IMR-90 (cell line): ENCODE measurements around the gene SEPTIN5. TPM values are rescaled to one million over a fixed set of nuclear protein-coding genes. Genes with fewer than 3 reads are reported as not detected.

ENCODE experiments used
- ATAC-seq: fragments of 200-7000 bp; cut with Tn5 transposase; 2 replicates; pipeline ENCODE4 v1.9.1; 2020; ENCODE audit warnings: low read depth, mild to moderate bottlenecking, moderate library complexity
- BruUV-seq: library from RNA; stranded (reverse); fragments of 400-500 nt; replicated peaks from 2 replicates; lab custom pipeline; 2021; lab: Mats Ljungman, UMichigan
- CTCF ChIA-PET: fragments of 300-600 bp; formaldehyde crosslinking; extraction: SDS; loops from one replicate; lab custom pipeline; 2021; ENCODE audit warnings: antibody characterized with exemption; lab: Yijun Ruan, JAX
- POLR2A ChIA-PET: fragments of 300-600 bp; sonication (Branson Sonifier 250); formaldehyde crosslinking; loops from one replicate; lab custom pipeline; 2022; ENCODE audit warnings: antibody characterized with exemption; ENCODE audit not compliant: unreplicated experiment; lab: Charles Lee
- DNase-seq: peaks from one replicate; pipeline ENCODE4 v3.0.0; 2013
- H2AFZ ChIP-seq: replicated peaks from 2 replicates; pipeline ENCODE3; 2013; ENCODE audit warnings: low read length, mild to moderate bottlenecking; ENCODE audit not compliant: poor library complexity
- H2AK5ac ChIP-seq: 2 replicates; pipeline ENCODE4 v1.6.1; 2013; ENCODE audit warnings: low read depth, low read length, inconsistent platforms
- H2AK9ac ChIP-seq: replicated peaks from 2 replicates; pipeline ENCODE3; 2013; ENCODE audit warnings: mild to moderate bottlenecking, low read depth, low read length, moderate library complexity; ENCODE audit not compliant: poor library complexity
- H2BK120ac ChIP-seq: 2 replicates; pipeline ENCODE4 v1.6.1; 2013; ENCODE audit warnings: low read depth, low read length, inconsistent platforms
- H2BK15ac ChIP-seq: 3 replicates; pipeline ENCODE4 v1.6.1; 2013; ENCODE audit warnings: low read depth, low read length, inconsistent platforms
- H2BK20ac ChIP-seq: 2 replicates; pipeline ENCODE4 v1.6.1; 2013; ENCODE audit warnings: low read depth, mild to moderate bottlenecking, inconsistent platforms, low read length, moderate library complexity
- H2BK5ac ChIP-seq: 2 replicates; pipeline ENCODE4 v1.6.1; 2013; ENCODE audit warnings: mild to moderate bottlenecking, low read depth, low read length, inconsistent platforms; ENCODE audit not compliant: poor library complexity, severe bottlenecking
- H3K14ac ChIP-seq: replicated peaks from 2 replicates; pipeline ENCODE4 v1.6.1; 2013; ENCODE audit warnings: low read depth, low read length, inconsistent platforms
- H3K18ac ChIP-seq: 2 replicates; pipeline ENCODE4 v1.6.1; 2013; ENCODE audit warnings: low read depth, low read length, control low read depth
- H3K23ac ChIP-seq: 2 replicates; pipeline ENCODE4 v1.6.1; 2013; ENCODE audit warnings: low read depth, low read length, inconsistent platforms
- H3K27ac ChIP-seq: 2 replicates; pipeline ENCODE4 v1.5.1; 2013; ENCODE audit warnings: mild to moderate bottlenecking, control low read depth, low read length; ENCODE audit not compliant: insufficient read depth
- H3K27me3 ChIP-seq: 2 replicates; pipeline ENCODE4 v1.6.1; 2013; ENCODE audit warnings: low read length; ENCODE audit not compliant: control insufficient read depth, insufficient read depth
- H3K36me3 ChIP-seq: 2 replicates; pipeline ENCODE4 v1.6.1; 2013; ENCODE audit warnings: low read length, mixed read lengths; ENCODE audit not compliant: control insufficient read depth, insufficient read depth
- H3K4ac ChIP-seq: 2 replicates; pipeline ENCODE4 v1.6.1; 2013; ENCODE audit warnings: low read depth, low read length, inconsistent platforms
- H3K4me1 ChIP-seq: 2 replicates; pipeline ENCODE4 v1.6.1; 2013; ENCODE audit warnings: low read length, mixed read lengths; ENCODE audit not compliant: control insufficient read depth, insufficient read depth
- H3K4me2 ChIP-seq: 2 replicates; pipeline ENCODE4 v1.6.1; 2013; ENCODE audit warnings: low read depth, mild to moderate bottlenecking, control low read depth, low read length, moderate library complexity
- H3K4me3 ChIP-seq: 2 replicates; pipeline ENCODE4 v1.5.1; 2013; ENCODE audit warnings: low read depth, mild to moderate bottlenecking, control low read depth, low read length, moderate library complexity; ENCODE audit not compliant: insufficient read depth
- H3K56ac ChIP-seq: 2 replicates; pipeline ENCODE4 v1.6.1; 2013; ENCODE audit warnings: low read length, inconsistent platforms; ENCODE audit not compliant: insufficient read depth; ENCODE audit errors: extremely low read depth
- H3K79me1 ChIP-seq, 2 experiments: 2 replicates each; pipeline ENCODE4 v1.6.1; 2013; ENCODE audit warnings: low read length in 2 of 2, inconsistent platforms in 1 of 2, low read depth in 1 of 2
- H3K9ac ChIP-seq: 2 replicates; pipeline ENCODE4 v1.6.1; 2013; ENCODE audit warnings: low read depth, low read length, control low read depth
- H3K9me1 ChIP-seq: 2 replicates; pipeline ENCODE4 v1.6.1; 2013; ENCODE audit warnings: low read length, inconsistent platforms; ENCODE audit not compliant: insufficient read depth
- H3K9me3 ChIP-seq: 2 replicates; pipeline ENCODE4 v1.6.1; 2013; ENCODE audit warnings: low read length; ENCODE audit not compliant: control insufficient read depth, insufficient read depth
- H4K20me1 ChIP-seq: 2 replicates; pipeline ENCODE4 v1.6.1; 2013; ENCODE audit warnings: low read length, inconsistent platforms; ENCODE audit not compliant: insufficient read depth
- H4K5ac ChIP-seq: 2 replicates; pipeline ENCODE4 v1.6.1; 2013; ENCODE audit warnings: mild to moderate bottlenecking, low read depth, low read length, control low read depth
- H4K8ac ChIP-seq, 2 experiments: 2 replicates each; pipeline ENCODE4 v1.6.1; 2013; ENCODE audit warnings: low read depth in 2 of 2, low read length in 2 of 2, control low read depth in 1 of 2, inconsistent platforms in 1 of 2
- H4K91ac ChIP-seq: 2 replicates; pipeline ENCODE4 v1.6.1; 2013; ENCODE audit warnings: low read depth, low read length, inconsistent platforms; ENCODE audit not compliant: insufficient read depth
- RAD21 ChIP-seq: IDR thresholded peaks from 2 replicates; pipeline ENCODE4 v1.6.1; 2012; ENCODE audit warnings: low read length, improper control_type of control experiment
- RFX5 ChIP-seq: IDR thresholded peaks from 2 replicates; pipeline ENCODE4 v1.8.0; 2012; ENCODE audit warnings: low read depth, mild to moderate bottlenecking, low read length, moderate library complexity
- SMC3 ChIP-seq: fragments of 150-350 bp; IDR thresholded peaks from 2 replicates; pipeline ENCODE4 v1.6.1; 2016; ENCODE audit warnings: low read depth, mild to moderate bottlenecking, antibody characterized with exemption, low read length, moderate library complexity
- WGBS, 2 experiments: methylation state at CpG; one replicate each; pipeline versions ENCODE4 v1.1.5 to v1.1.7; 2013; ENCODE audit warnings: missing lambda C conversion rate in 2 of 2; ENCODE audit not compliant: insufficient read length in 1 of 2; ENCODE audit errors: extremely low coverage in 2 of 2; 5-methylcytosine and 5-hydroxymethylcytosine counted together
- dilution Hi-C: fragments of 300-500 bp; cut with HindIII; formaldehyde crosslinking; loops from one replicate; pipeline ENCODE4 v1.14.3; 2018; ENCODE audit warnings: low sequenced_read_pairs; ENCODE audit not compliant: unreplicated experiment
- in situ Hi-C: fragments of 300-500 bp; cut with MboI; formaldehyde crosslinking; loops from 3 replicates; pipeline ENCODE4 v1.14.3; 2019; ENCODE audit warnings: low sequenced_read_pairs, inconsistent platforms, mixed read lengths
- intact Hi-C: fragments of 100-400 bp; cut with micrococcal nuclease; formaldehyde crosslinking; loops from 2 replicates; pipeline ENCODE4 v1.10.0; 2022
- polyA plus RNA-seq, 3 experiments: library from polyadenylated mRNA; depleted of rRNA; stranded (reverse); fragments of >200 nt; gene quantifications; 2 replicates each; pipeline ENCODE4 v1.2.3, GENCODE V29; 2012; ENCODE audit warnings: low replicate concordance in 1 of 3
- total RNA-seq: library from RNA; depleted of rRNA; stranded (reverse); fragments of >200 nt; gene quantifications from 2 replicates; pipeline ENCODE4 v1.2.3, GENCODE V29; 2012
- TF ChIP-seq, protein P1 (sequence below): conservative IDR thresholded peaks from 2 replicates; pipeline ENCODE4 v1.5.1; 2012; ENCODE audit warnings: mild to moderate bottlenecking, low read depth, low read length, improper control_type of control experiment

Gene SEPTIN5
- total and polyA plus RNA-seq, 2 of the 4 experiments (the other 2 are of a cell fraction): 16.8 to 20.7 TPM

DNA sequence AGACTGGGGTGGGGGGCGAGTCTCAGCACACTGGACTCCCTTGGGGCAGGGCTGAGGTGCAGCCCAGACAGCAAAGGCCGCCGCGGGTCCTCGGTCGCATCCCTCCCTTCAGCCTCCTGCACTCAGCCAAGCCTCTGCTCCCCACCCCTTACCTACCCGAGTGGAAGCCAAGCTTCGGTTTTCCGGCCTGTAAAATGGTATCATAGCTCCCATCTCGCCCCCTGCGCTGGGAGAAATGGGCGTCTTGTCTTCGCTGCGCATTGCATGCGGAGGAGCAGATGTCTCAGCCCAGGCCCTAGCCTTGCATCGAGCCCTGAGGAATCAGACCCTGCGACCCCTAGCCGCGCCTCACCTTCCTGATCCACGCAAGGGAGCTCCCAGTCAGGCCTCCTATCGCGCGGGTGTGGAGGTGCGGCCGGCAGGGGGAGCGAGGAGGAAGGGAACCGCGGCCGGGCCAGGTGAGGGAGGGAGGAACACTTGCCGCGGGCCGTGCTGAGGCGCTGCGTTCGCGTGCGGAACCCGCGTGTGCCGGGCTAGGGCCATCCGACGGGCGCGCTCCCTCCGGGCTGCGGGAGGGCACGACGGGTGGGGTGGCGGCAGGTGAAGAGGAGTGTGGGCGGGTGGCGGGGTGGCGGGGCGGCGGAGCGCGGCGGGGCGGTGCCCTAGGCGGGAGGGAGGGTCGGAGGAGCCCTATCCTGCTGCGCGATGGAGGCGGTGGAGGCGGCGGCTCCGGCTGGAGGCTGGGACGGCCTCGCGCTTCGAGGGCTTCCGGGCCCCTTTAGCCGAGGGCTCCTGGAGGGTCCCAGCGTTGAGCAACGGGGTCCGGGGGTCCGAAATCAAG, 42.2 kb downstream of the SEPTIN5 start:
- Histone ChIP-seq H3K4ac (no peak overlapping the region), H3K27me3 (peaks cover 89% of the 10 kb centered on the region), H3K79me1 (no peaks in the 10 kb centered on the region), H4K91ac (no peak overlapping the region), H2BK5ac (no peak overlapping the region), H3K4me1 (peaks cover 6% of the 10 kb centered on the region; the same call in 1 of the 2 replicates), H3K23ac (no peak overlapping the region), H4K20me1 (peaks cover 6% of the 10 kb centered on the region; the same call in 1 of the 2 replicates), H4K5ac (no peak overlapping the region), H3K27ac (no peak overlapping the region), H3K9ac (no peak overlapping the region), H2AK9ac (peak overlapping the region; percentile 24), H3K4me2 (no peak overlapping the region), H3K9me1 (peaks cover 5% of the 10 kb centered on the region), H4K8ac (no peak overlapping the region), H2BK120ac (no peak overlapping the region), H3K14ac (no peak overlapping the region), H3K18ac (no peak overlapping the region), H3K9me3 (no peaks in the 10 kb centered on the region), H3K56ac (no peak overlapping the region), H3K4me3 (no peak overlapping the region), H2AFZ (peak overlapping the region; percentile 49), H2BK15ac (no peak overlapping the region), H3K36me3 (no peaks in the 10 kb centered on the region), H2BK20ac (no peak overlapping the region), H2AK5ac (no peak overlapping the region)
- BruUV-seq: no TSS peak
- ATAC-seq (no peak), DNase-seq (no peak)
- intact Hi-C loops: no loop called here
- in situ Hi-C loops: no loop called here
- 11% methylated on average over 28 of the region's 76 CpGs; no CpG with 5 or more reads in 1 of the 2 experiments for WGBS, 2 experiments
- dilution Hi-C loops: no loop called here
- TF ChIP-seq RAD21 (peak; percentile 37; the same call in 1 of the 2 replicates), RFX5 (no peak), SMC3 (0 out of 2 replicates have a peak, but pooled peaks have one; percentile 2)
- TF ChIP-seq, protein P1, sequence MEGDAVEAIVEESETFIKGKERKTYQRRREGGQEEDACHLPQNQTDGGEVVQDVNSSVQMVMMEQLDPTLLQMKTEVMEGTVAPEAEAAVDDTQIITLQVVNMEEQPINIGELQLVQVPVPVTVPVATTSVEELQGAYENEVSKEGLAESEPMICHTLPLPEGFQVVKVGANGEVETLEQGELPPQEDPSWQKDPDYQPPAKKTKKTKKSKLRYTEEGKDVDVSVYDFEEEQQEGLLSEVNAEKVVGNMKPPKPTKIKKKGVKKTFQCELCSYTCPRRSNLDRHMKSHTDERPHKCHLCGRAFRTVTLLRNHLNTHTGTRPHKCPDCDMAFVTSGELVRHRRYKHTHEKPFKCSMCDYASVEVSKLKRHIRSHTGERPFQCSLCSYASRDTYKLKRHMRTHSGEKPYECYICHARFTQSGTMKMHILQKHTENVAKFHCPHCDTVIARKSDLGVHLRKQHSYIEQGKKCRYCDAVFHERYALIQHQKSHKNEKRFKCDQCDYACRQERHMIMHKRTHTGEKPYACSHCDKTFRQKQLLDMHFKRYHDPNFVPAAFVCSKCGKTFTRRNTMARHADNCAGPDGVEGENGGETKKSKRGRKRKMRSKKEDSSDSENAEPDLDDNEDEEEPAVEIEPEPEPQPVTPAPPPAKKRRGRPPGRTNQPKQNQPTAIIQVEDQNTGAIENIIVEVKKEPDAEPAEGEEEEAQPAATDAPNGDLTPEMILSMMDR: peak; percentile 37
- ChIA-PET CTCF (interaction anchor here (1.0 kb wide), 1 partner anchor 26 kb away, joined by 3 read pairs; no protein-coding TSS in a partner anchor), POLR2A (no interaction called here)
